CD4-positive, alpha-beta T cell treated with Interleukin-21 for 1 hour (primary cell): Measurements from ENCODE around the gene KCNJ14.
A peak's percentile ranks its signal among the peaks of the same experiment; 100 is the strongest.

Source experiments
- DNase-seq: peaks from one replicate; pipeline ENCODE4 v3.0.0-alpha.2; 2020

The KCNJ14 gene

GRCh38 chr19:48455171-48455907, at the start of gene KCNJ14:
Gene KCNJ14, plus strand, starts transcription at chr19:48455574. Its CDS starts 6,151 bp downstream, at chr19:48461725.
- no peak for DNase-seq

GRCh38 chr19:48405850-48406249, 49.5 kb upstream of the KCNJ14 start:
- DNase-seq: no peak

- no peak for DNase-seq
Observed at GRCh38 chr19:48413879-48414587, 41.3 kb upstream of the KCNJ14 start.

GRCh38 chr19:48415395-48415794, 40.0 kb upstream of the KCNJ14 start:
- DNase-seq: peak; percentile 83

GRCh38 chr19:48415806-48416221, 39.6 kb upstream of the KCNJ14 start:
- DNase-seq: no peak

GRCh38 chr19:48417421-48417820, 38.0 kb upstream of the KCNJ14 start:
- no peak for DNase-seq

DNA sequence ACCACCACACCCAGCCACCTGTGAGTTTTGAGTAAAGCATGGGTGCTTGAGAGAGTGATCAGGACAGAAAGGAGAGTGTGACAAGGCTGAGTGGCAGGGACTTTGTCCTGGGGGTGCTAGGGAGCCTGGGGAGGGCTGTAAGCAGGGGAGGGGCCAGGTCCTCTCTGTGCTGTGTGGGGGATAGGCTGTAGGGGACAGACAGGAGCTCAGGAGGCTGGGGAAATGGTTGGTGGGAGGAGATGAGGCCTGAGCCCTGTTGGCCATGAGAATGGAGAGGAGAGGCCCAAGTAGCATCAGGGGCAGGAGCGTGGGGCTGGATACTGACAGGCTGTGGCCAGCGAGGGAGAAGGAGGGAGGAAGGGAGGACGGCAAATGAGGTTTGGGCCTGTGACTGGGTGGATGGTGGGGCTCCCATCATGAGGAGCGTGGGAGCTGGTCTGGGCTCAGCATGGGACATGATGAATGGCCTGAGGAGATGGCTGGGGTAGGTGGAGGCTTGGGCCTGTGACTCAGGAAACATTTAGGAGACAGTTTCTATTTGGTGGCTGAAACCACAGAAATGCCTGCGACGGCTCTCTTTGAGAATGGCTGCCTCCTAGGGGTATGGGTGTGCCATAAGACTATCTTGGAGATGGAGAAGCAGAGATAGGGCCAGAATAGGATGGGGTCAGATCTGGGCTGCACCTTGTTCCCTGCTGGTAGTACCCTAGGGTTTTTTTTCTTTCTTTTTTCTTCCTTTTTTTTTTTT, 36.9 kb upstream of the KCNJ14 start:
- DNase-seq: no peak

- peak; percentile 84 for DNase-seq
Observed at GRCh38 chr19:48419158-48419920, 36.0 kb upstream of the KCNJ14 start.

GRCh38 chr19:48421548-48421947, 33.8 kb upstream of the KCNJ14 start:
- no peak for DNase-seq

DNA sequence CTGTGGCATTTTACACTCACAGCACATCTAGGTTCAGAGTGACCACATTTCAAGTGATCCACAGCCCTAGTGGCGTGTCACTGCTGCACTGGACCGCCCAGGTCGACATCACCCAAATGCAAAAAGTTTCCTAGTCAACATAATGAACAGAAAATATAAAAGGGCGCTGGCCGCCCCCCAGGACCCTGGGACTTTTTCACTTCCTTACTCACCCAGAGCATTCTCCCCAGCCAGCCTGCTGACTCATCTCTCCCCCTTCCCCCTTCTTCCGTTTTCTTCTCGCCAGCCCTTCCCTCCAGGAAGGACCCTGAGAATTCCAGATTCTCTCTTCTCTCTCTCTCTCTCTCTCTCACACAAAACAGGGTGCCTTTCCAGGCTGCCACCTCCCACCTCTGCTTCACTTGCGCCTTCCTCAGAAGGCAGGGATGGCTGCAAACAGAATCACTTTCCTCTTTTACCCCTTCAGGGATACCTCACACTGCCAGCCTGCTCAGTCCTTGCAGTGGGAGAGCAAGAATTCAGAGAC, 30.6 kb upstream of the KCNJ14 start:
- DNase-seq: no peak

- no peak for DNase-seq
Observed at GRCh38 chr19:48428670-48429069, 26.7 kb upstream of the KCNJ14 start.

- no peak for DNase-seq
Observed at GRCh38 chr19:48433337-48433736, 22.0 kb upstream of the KCNJ14 start.

DNA sequence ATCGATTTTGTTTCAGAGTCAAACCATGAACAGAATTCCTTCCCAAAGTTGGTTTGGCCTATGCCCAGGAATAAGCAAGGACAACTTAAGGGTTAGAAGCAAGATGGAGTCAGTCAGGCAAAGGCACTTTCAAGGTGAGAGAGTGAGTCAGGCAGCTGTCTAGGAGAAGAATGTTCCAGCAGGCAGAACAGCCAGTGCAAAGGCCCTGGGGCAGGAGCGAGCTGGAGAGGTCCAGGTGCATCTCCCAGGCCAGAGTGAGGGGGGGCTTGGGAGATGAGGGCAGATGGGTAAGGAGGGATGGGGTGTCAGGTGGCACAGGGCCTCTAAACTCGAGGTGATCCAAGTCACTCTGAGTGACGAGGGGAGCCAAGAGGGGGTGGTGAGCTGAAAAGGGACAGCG, 18.8 kb upstream of the KCNJ14 start:
- no peak for DNase-seq

DNA sequence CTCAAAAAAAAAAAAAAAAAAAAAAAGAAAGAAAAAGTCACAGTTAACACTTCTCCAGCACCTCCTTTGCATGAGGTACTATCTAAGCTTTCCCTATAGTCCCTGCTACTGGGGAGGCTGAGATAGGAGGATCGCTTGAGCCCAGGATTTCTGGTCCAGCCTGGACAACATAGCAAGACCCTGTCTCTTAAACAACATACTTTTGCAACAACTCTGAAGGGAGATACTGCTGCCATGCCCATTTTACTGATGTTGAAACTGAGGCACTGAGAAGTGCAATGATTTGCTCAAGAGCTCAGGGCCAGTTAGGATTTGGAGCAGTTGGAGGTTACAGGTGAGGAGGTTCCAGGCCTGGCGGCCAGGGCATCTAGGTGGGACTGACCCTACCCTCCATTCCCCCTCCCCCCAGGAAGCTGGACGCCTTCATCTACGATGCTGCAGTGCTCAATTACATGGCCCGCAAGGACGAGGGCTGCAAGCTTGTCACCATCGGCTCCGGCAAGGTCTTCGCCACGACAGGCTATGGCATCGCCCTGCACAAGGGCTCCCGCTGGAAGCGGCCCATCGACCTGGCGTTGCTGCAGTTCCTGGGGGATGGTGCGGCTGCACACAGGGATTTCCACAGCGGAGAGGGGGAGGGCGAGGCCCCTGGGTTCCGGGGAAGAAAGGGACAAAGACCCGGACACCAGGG, 13.9 kb upstream of the KCNJ14 start:
- DNase-seq: no peak

DNA sequence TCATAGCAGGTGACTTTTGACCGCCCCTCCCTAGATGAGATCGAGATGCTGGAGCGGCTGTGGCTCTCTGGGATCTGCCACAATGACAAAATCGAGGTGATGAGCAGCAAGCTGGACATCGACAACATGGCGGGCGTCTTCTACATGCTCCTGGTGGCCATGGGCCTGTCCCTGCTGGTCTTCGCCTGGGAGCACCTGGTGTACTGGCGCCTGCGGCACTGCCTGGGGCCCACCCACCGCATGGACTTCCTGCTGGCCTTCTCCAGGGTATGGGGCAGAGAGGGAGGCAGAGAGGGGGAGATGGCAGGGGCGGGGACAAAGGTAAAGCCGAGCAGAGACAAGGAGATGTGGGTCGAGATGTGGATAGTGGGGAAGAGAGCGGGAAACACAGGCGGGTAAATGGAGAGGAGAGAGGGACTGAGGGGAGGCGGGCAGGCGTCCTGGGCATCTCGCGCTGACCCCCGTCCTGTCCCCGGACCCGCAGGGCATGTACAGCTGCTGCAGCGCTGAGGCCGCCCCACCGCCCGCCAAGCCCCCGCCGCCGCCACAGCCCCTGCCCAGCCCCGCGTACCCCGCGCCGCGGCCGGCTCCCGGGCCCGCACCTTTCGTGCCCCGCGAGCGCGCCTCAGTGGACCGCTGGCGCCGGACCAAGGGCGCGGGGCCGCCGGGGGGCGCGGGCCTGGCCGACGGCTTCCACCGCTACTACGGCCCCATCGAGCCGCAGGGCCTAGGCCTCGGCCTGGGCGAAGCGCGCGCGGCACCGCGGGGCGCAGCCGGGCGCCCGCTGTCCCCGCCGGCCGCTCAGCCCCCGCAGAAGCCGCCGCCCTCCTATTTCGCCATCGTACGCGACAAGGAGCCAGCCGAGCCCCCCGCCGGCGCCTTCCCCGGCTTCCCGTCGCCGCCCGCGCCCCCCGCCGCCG, 13.0 kb upstream of the KCNJ14 start:
- DNase-seq: no peak

DNA sequence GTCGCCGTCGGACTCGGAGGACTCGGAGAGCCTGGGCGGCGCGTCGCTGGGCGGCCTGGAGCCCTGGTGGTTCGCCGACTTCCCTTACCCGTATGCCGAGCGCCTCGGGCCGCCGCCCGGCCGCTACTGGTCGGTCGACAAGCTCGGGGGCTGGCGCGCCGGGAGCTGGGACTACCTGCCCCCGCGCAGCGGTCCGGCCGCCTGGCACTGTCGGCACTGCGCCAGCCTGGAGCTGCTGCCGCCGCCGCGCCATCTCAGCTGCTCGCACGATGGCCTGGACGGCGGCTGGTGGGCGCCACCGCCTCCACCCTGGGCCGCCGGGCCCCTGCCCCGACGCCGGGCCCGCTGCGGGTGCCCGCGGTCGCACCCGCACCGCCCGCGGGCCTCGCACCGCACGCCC, 12.1 kb upstream of the KCNJ14 start:
- DNase-seq: peak; percentile 17

DNA sequence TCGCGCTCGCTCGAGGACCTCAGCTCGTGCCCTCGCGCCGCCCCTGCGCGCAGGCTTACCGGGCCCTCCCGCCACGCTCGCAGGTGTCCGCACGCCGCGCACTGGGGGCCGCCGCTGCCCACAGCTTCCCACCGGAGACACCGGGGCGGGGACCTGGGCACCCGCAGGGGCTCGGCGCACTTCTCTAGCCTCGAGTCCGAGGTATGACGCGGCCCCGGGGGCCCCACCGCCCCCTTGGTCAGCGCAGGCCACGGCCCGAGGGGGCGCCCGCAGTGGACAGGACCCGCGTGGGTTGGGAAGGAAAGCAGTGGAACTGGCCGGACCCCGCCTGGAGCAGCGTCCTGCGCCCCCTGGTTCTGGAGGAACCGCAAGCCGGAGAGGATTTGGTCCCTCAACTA, 11.6 kb upstream of the KCNJ14 start:
- DNase-seq: no peak

- DNase-seq: peak; percentile 11
Observed at GRCh38 chr19:48444129-48444935, 11.0 kb upstream of the KCNJ14 start.

DNA sequence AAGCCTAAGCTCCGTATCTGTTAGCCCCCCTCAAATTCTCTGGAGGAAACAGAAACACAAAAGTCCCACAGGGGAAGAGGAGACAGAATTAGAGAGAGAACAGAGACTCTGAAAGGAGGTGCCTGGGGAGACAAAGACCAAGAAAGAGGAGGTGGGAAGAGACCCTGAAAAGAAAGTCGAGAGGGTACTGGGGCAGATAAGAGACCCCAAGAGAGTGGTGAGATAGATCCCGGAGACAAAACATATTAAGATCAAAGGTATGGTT, 10.5 kb upstream of the KCNJ14 start:
- DNase-seq: no peak

GRCh38 chr19:48445256-48445605, 10.1 kb upstream of the KCNJ14 start:
- DNase-seq: peak; percentile 56
